H1 (cell line): Measurements from ENCODE around the gene TNRC6B. TPM values are rescaled to one million over a fixed set of nuclear protein-coding genes. Genes with fewer than 3 reads are reported as not detected.

ENCODE experiments used
- CTCF ChIA-PET: fragments of 300-600 bp; sonication (Branson Sonifier 250); formaldehyde crosslinking; loops from one replicate; lab custom pipeline; 2021; ENCODE audit not compliant: partially characterized antibody; lab: Charles Lee
- POLR2A ChIA-PET: fragments of 300-600 bp; sonication (Branson Sonifier 250); formaldehyde crosslinking; loops from one replicate; lab custom pipeline; 2021; ENCODE audit warnings: inconsistent platforms; ENCODE audit not compliant: partially characterized antibody; lab: Charles Lee
- DNase-seq, 2 experiments: peaks; one replicate each; pipeline versions ENCODE4 v3.0.0 to v3.0.0-alpha.2; 2010 to 2022; ENCODE audit warnings: low spot score in 2 of 2, low read depth in 1 of 2, mixed read lengths in 1 of 2
- FAIRE-seq: peaks from 2 replicates; lab custom pipeline; 2011; peaks lifted over from hg19 to GRCh38; lab: Jason Lieb, UNC
- H2AFZ ChIP-seq: 2 replicates; pipeline ENCODE4 v1.8.1; 2012; ENCODE audit warnings: low read length, inconsistent platforms
- H2AK5ac ChIP-seq: 2 replicates; pipeline ENCODE4 v1.6.1; 2013; ENCODE audit warnings: low read depth, low read length
- H2BK120ac ChIP-seq: replicated peaks from 2 replicates; pipeline ENCODE3; 2013; ENCODE audit warnings: low read depth, low read length, inconsistent platforms
- H2BK12ac ChIP-seq: 2 replicates; pipeline ENCODE4 v1.6.1; 2013; ENCODE audit warnings: low read depth, low read length
- H2BK15ac ChIP-seq: 2 replicates; pipeline ENCODE4 v1.6.1; 2013; ENCODE audit warnings: low read length
- H2BK20ac ChIP-seq: 2 replicates; pipeline ENCODE4 v1.6.1; 2013; ENCODE audit warnings: low read length
- H2BK5ac ChIP-seq: 2 replicates; pipeline ENCODE4 v1.6.1; 2013; ENCODE audit warnings: low read depth, low read length
- H3K14ac ChIP-seq: 2 replicates; pipeline ENCODE4 v1.6.1; 2013; ENCODE audit warnings: inconsistent platforms; ENCODE audit not compliant: insufficient read length
- H3K18ac ChIP-seq: 2 replicates; pipeline ENCODE4 v1.6.1; 2013; ENCODE audit warnings: low read length; ENCODE audit errors: extremely low read depth
- H3K23ac ChIP-seq: 2 replicates; pipeline ENCODE4 v1.6.1; 2013; ENCODE audit warnings: inconsistent platforms; ENCODE audit not compliant: insufficient read length
- H3K23me2 ChIP-seq: 2 replicates; pipeline ENCODE4 v1.6.1; 2013; ENCODE audit warnings: low read depth, low read length
- H3K27ac ChIP-seq: 2 replicates; pipeline ENCODE4 v1.6.1; 2011; ENCODE audit warnings: low read depth, low read length, inconsistent platforms
- H3K27me3 ChIP-seq, 4 experiments: replicated peaks in 1 of 4; 1 replicate in 1 of 4; 2 replicates in 3 of 4; pipeline versions ENCODE4 v1.6.1 to v1.8.1; 2011 to 2013; ENCODE audit warnings: low read length in 3 of 4, mild to moderate bottlenecking in 3 of 4, inconsistent platforms in 2 of 4, mixed read lengths in 2 of 4, moderate library complexity in 1 of 4; ENCODE audit not compliant: control insufficient read depth in 3 of 4, insufficient read depth in 3 of 4; ENCODE audit errors: extremely low read depth in 1 of 4
- H3K36me3 ChIP-seq, 4 experiments: 2 replicates each; pipeline versions ENCODE4 v1.6.1 to v1.8.1; 2011 to 2013; ENCODE audit warnings: mild to moderate bottlenecking in 4 of 4, low read length in 3 of 4, moderate library complexity in 2 of 4, control low read depth in 1 of 4, inconsistent platforms in 1 of 4; ENCODE audit not compliant: insufficient read depth in 4 of 4, control insufficient read depth in 2 of 4
- H3K4ac ChIP-seq: replicated peaks from 2 replicates; pipeline ENCODE3; 2013; ENCODE audit warnings: low read length, low read depth, mixed read lengths, inconsistent platforms; ENCODE audit not compliant: insufficient read length
- H3K4me1 ChIP-seq, 4 experiments: replicated peaks in 1 of 4; 1 replicate in 1 of 4; 2 replicates in 3 of 4; pipeline versions ENCODE4 v1.6.1 to v1.8.1; 2011 to 2013; ENCODE audit warnings: low read length in 3 of 4, inconsistent platforms in 2 of 4, mixed read lengths in 1 of 4; ENCODE audit not compliant: insufficient read depth in 4 of 4, control insufficient read depth in 3 of 4
- H3K4me2 ChIP-seq, 2 experiments: 2 replicates each; pipeline versions ENCODE4 v1.6.1 to v1.8.1; 2011 to 2013; ENCODE audit warnings: low read depth in 2 of 2, low read length in 2 of 2, control low read depth in 1 of 2, inconsistent platforms in 1 of 2, mild to moderate bottlenecking in 1 of 2; ENCODE audit not compliant: insufficient read depth in 1 of 2
- H3K4me3 ChIP-seq, 4 experiments: fragments of 200-600, 300-600 bp in 1 of 4; sonication (generic), shearing (Covaris generic), sonication (Bioruptor Twin) in 1 of 4; 2 replicates each; pipeline versions ENCODE4 v1.5.1 to v1.8.1; 2011 to 2016; ENCODE audit warnings: low read length in 4 of 4, low read depth in 3 of 4, control low read depth in 2 of 4, inconsistent platforms in 2 of 4, mild to moderate bottlenecking in 2 of 4, mixed read lengths in 1 of 4, moderate library complexity in 1 of 4; ENCODE audit not compliant: insufficient read depth in 2 of 4; ENCODE audit errors: extremely low read depth in 1 of 4
- H3K56ac ChIP-seq: replicated peaks from 2 replicates; pipeline ENCODE3; 2013; ENCODE audit warnings: low read depth, mild to moderate bottlenecking, mixed read lengths, low read length, inconsistent platforms; ENCODE audit not compliant: insufficient read length
- H3K79me1 ChIP-seq: 2 replicates; pipeline ENCODE4 v1.6.1; 2013; ENCODE audit warnings: low read depth, low read length, control low read depth
- H3K79me2 ChIP-seq, 2 experiments: 2 replicates each; pipeline versions ENCODE4 v1.6.1 to v1.8.1; 2012 to 2013; ENCODE audit warnings: low read length in 2 of 2, mild to moderate bottlenecking in 2 of 2, inconsistent platforms in 1 of 2; ENCODE audit not compliant: insufficient read depth in 2 of 2, control insufficient read depth in 1 of 2
- H3K9ac ChIP-seq, 4 experiments: replicated peaks in 1 of 4; 1 replicate in 1 of 4; 2 replicates in 3 of 4; pipeline versions ENCODE4 v1.6.1 to v1.8.1; 2011 to 2013; ENCODE audit warnings: low read depth in 3 of 4, low read length in 3 of 4, control low read depth in 2 of 4, mild to moderate bottlenecking in 2 of 4, moderate library complexity in 2 of 4, inconsistent platforms in 1 of 4; ENCODE audit errors: extremely low read depth in 1 of 4
- H3K9me3 ChIP-seq, 2 experiments: 2 replicates each; pipeline versions ENCODE4 v1.6.1 to v1.8.1; 2012 to 2013; ENCODE audit warnings: mild to moderate bottlenecking in 2 of 2, moderate library complexity in 2 of 2, control low read depth in 1 of 2, inconsistent platforms in 1 of 2, low read depth in 1 of 2, low read length in 1 of 2, mixed read lengths in 1 of 2; ENCODE audit not compliant: insufficient read depth in 2 of 2
- H4K20me1 ChIP-seq, 2 experiments: replicated peaks in 1 of 2; 2 replicates each; pipeline versions ENCODE3 to v1.8.1; 2011 to 2013; ENCODE audit warnings: inconsistent platforms in 2 of 2, low read length in 2 of 2, mild to moderate bottlenecking in 1 of 2; ENCODE audit not compliant: insufficient read depth in 2 of 2, control insufficient read depth in 1 of 2
- H4K5ac ChIP-seq: 2 replicates; pipeline ENCODE4 v1.6.1; 2013; ENCODE audit warnings: low read length, low read depth, mixed read lengths, inconsistent platforms; ENCODE audit not compliant: insufficient read length
- H4K8ac ChIP-seq: 2 replicates; pipeline ENCODE4 v1.8.0; 2013; ENCODE audit warnings: mild to moderate bottlenecking, moderate library complexity, low read length, inconsistent platforms; ENCODE audit not compliant: insufficient read depth; ENCODE audit errors: extremely low read depth
- H4K91ac ChIP-seq: replicated peaks from 2 replicates; pipeline ENCODE3; 2013; ENCODE audit warnings: low read length, mixed read lengths, inconsistent platforms; ENCODE audit not compliant: insufficient read length
- CBX5 ChIP-seq: fragments of 300-800, 300-1000 bp; sonication (generic); IDR thresholded peaks from 2 replicates; pipeline ENCODE4 v1.7.1; 2016; ENCODE audit warnings: antibody characterized with exemption, low read length, low read depth
- CHD1 ChIP-seq: IDR thresholded peaks from 2 replicates; pipeline ENCODE4 v1.6.1; 2012; ENCODE audit warnings: low read depth, low read length, improper control_type of control experiment
- EGR1 ChIP-seq: IDR thresholded peaks from 2 replicates; pipeline ENCODE4 v1.6.1; 2011; ENCODE audit warnings: low read depth, low read length, borderline replicate concordance
- FOSL1 ChIP-seq: IDR thresholded peaks from 2 replicates; pipeline ENCODE4 v1.6.1; 2011; ENCODE audit warnings: mild to moderate bottlenecking, low read depth, low read length, moderate library complexity; ENCODE audit not compliant: insufficient read depth
- JUND ChIP-seq: IDR thresholded peaks from 2 replicates; pipeline ENCODE4 v1.6.1; 2011; ENCODE audit warnings: mild to moderate bottlenecking, improper control_type of control experiment, low read length
- RXRA ChIP-seq: IDR thresholded peaks from 2 replicates; pipeline ENCODE4 v1.6.1; 2011; ENCODE audit warnings: low read depth, mild to moderate bottlenecking, low read length, moderate library complexity; ENCODE audit not compliant: insufficient read depth
- SIN3A ChIP-seq, 2 experiments: IDR thresholded peaks in 1 of 2; conservative IDR thresholded peaks in 1 of 2; 2 replicates each; pipeline ENCODE4 v1.6.1; 2011 to 2012; ENCODE audit warnings: low read length in 2 of 2, improper control_type of control experiment in 1 of 2, low read depth in 1 of 2, mild to moderate bottlenecking in 1 of 2
- SP4 ChIP-seq: IDR thresholded peaks from 2 replicates; pipeline ENCODE4 v1.6.1; 2012; ENCODE audit warnings: low read length, inconsistent platforms
- WGBS, 2 experiments: shearing (Covaris generic) in 1 of 2; methylation state at CpG; one replicate each; pipeline versions ENCODE4 v1.1.6 to v1.1.7; 2013 to 2015; ENCODE audit warnings: low lambda C conversion rate in 2 of 2, mixed read lengths in 2 of 2, inconsistent platforms in 1 of 2, low coverage in 1 of 2, missing lambda C conversion rate in 1 of 2; ENCODE audit not compliant: insufficient replicate concordance in 2 of 2, insufficient coverage in 1 of 2, insufficient read length in 1 of 2; ENCODE audit errors: extremely low coverage in 1 of 2, missing lambda C conversion rate in 1 of 2; 5-methylcytosine and 5-hydroxymethylcytosine counted together
- polyA plus RNA-seq, 7 experiments: library from polyadenylated mRNA; depleted of rRNA in 3 of 7; stranded (reverse) in 5 of 7; unstranded in 2 of 7; fragments of >200 nt in 5 of 7; fragments of 200-250 nt in 2 of 7; gene quantifications; 1 replicate in 5 of 7; 2 replicates in 1 of 7; 4 replicates in 1 of 7; pipeline versions ENCODE4 v1.2.1 to v1.2.3, GENCODE V29; 2011 to 2013; ENCODE audit warnings: missing spikeins in 2 of 7, mixed read lengths in 2 of 7
- total RNA-seq: library from RNA; stranded (reverse); fragmentation: NEBNext Ultra II Directional; extraction: Animal tissue kit (Norgen Biotek cat#: 25700); gene quantifications from 2 replicates; pipeline ENCODE4 v1.2.1, GENCODE V29; 2021
- TF ChIP-seq, protein P1 (sequence below): IDR thresholded peaks from 2 replicates; pipeline ENCODE4 v1.6.1; 2011; ENCODE audit warnings: low read length, improper control_type of control experiment
- TF ChIP-seq, protein P2 (sequence below): IDR thresholded peaks from 2 replicates; pipeline ENCODE4 v1.6.1; 2012; ENCODE audit warnings: inconsistent platforms

TNRC6B gene
- total and polyA plus RNA-seq, 2 of the 8 experiments (the other 6 are each of a cell fraction or from before 2014, with no cell fraction given): 12.5 to 48.9 TPM

DNA sequence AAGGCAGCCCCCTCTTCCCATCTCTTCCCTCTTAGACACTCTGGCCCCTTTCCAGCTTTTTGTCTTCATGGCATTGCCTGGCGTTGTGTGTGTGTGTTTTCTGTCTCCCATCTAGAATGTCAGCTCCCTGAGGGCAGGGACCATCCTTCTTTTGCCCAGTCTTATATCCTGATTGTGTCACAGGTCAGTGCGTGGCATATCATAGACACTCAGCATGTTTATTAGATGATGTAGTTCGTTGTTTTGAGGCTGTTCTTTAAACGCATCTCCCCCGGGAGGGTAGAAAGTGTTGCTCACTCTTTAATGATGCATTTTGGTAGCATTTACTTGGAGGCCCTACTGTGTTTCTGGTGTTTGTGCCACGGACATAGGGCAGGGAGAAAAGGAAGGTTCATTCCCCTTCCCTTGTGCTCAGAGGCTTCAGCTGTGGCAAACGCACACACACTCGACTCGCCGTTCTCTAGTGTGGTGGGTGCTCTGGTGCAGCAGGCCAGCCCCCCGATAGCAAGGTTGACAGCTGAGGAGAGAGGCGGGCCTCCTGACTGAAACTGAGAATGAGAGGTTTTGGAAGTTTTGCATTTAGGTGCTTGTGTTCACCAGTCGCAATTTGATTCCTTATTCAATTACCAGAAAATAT is 60.2 kb downstream of the TNRC6B start:
- WGBS, 2 experiments: 88% methylated on average over 13 of the region's 13 CpGs; no CpG with 5 or more reads in 1 of the 2 experiments
- peak overlapping the region; percentile 53; the same call in 1 of the 2 replicates for H2BK5ac ChIP-seq
- H3K4me1 ChIP-seq: peaks cover 8 to 13% (median 13%) of the 10 kb centered on the region in 4 experiments
- FAIRE-seq (no peak), DNase-seq (no peak)
- H4K8ac ChIP-seq: no peak overlapping the region
- H3K23me2 ChIP-seq: no peaks in the 10 kb centered on the region
- H3K9ac ChIP-seq: no peak overlapping the region; a peak in 1 of 7 replicates
- peaks cover 24% of the 10 kb centered on the region for H3K79me1 ChIP-seq
- H2AK5ac ChIP-seq: no peak overlapping the region
- H3K4me3 ChIP-seq: no peak overlapping the region
- no peak overlapping the region for H4K5ac ChIP-seq
- ChIA-PET POLR2A (interaction anchor here (1.2 to 1.6 kb wide), 3 partner anchors 11 to 44 kb away, joined by 3 to 8 read pairs (median 3); no protein-coding TSS in a partner anchor), CTCF (no interaction called here)
- H2BK15ac ChIP-seq: no peak overlapping the region
- peaks cover 21 to 97% of the 10 kb centered on the region in 2 experiments for H3K79me2 ChIP-seq
- no peak overlapping the region for H2BK120ac ChIP-seq
- H3K36me3 ChIP-seq: no peaks in the 10 kb centered on the region
- peaks cover 28 to 43% of the 10 kb centered on the region in 2 experiments for H4K20me1 ChIP-seq
- no peak overlapping the region for H3K23ac ChIP-seq
- H2BK20ac ChIP-seq: no peak overlapping the region
- peak overlapping the region; percentile 45 for H4K91ac ChIP-seq
- 0 out of 2 replicates have a peak overlapping the region, but pooled peaks have one; percentile 27 for H3K18ac ChIP-seq
- H2AFZ ChIP-seq: no peak overlapping the region
- H3K9me3 ChIP-seq: no peaks in the 10 kb centered on the region
- H3K27me3 ChIP-seq: no peaks in the 10 kb centered on the region
- no peak overlapping the region for H2BK12ac ChIP-seq
- peak overlapping the region in 1 of 2 experiments; percentile 43; a peak in 1 of 4 replicates for H3K4me2 ChIP-seq
- peak overlapping the region; percentile 7 for H3K4ac ChIP-seq
- TF ChIP-seq RXRA (no peak), CHD1 (no peak), EGR1 (no peak), SIN3A (conservative IDR thresholded peaks at IDR 0.05 in 1 of 2, IDR thresholded peaks at IDR 0.05 in 1 of 2; ENCODE audit: low read depth in 1 of 2, low read length in 2 of 2) (no peak), SP4 (no peak), FOSL1 (no peak), JUND (no peak), CBX5 (no peak)
- TF ChIP-seq, protein P1, sequence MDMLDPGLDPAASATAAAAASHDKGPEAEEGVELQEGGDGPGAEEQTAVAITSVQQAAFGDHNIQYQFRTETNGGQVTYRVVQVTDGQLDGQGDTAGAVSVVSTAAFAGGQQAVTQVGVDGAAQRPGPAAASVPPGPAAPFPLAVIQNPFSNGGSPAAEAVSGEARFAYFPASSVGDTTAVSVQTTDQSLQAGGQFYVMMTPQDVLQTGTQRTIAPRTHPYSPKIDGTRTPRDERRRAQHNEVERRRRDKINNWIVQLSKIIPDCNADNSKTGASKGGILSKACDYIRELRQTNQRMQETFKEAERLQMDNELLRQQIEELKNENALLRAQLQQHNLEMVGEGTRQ: no peak
- TF ChIP-seq, protein P2, sequence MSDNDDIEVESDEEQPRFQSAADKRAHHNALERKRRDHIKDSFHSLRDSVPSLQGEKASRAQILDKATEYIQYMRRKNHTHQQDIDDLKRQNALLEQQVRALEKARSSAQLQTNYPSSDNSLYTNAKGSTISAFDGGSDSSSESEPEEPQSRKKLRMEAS: no peak
- no peak overlapping the region for H3K56ac ChIP-seq
- H3K27ac ChIP-seq: no peak overlapping the region
- H3K14ac ChIP-seq: no peak overlapping the region
